22Rv1 (cell line): ENCODE measurements around the gene FHOD3.

Source experiments
- H3K27ac ChIP-seq: fragments of 450-650 bp; 2 replicates; pipeline ENCODE4 v1.5.1; 2017
- CTCF ChIP-seq: fragments of 450-650 bp; IDR thresholded peaks from 2 replicates; pipeline ENCODE4 v1.5.1; 2017; ENCODE audit warnings: mild to moderate bottlenecking
- ZFX ChIP-seq: fragments of 450-650 bp; IDR thresholded peaks from 2 replicates; pipeline ENCODE4 v1.6.1; 2017; ENCODE audit warnings: antibody characterized with exemption, borderline replicate concordance

FHOD3 gene

GRCh38 chr18:36295214-36295613, 2.3 kb upstream of the FHOD3 start:
- no peak for TF ChIP-seq ZFX
- TF ChIP-seq CTCF: no peak
- no peak overlapping the region for H3K27ac ChIP-seq

- peak overlapping the region; percentile 75 for H3K27ac ChIP-seq
- TF ChIP-seq ZFX (no peak), CTCF (no peak)
Measured at GRCh38 chr18:36295880-36296301, 1.6 kb upstream of the FHOD3 start.

GRCh38 chr18:36296650-36297416, 680 bp upstream of the FHOD3 start:
- TF ChIP-seq ZFX (no peak), CTCF (peak; percentile 75)
- H3K27ac ChIP-seq: peak overlapping the region; percentile 75

GRCh38 chr18:36298126-36298741, 721 bp downstream of the FHOD3 start:
- no peak overlapping the region for H3K27ac ChIP-seq
- TF ChIP-seq CTCF (no peak), ZFX (no peak)

GRCh38 chr18:36299015-36299414, 1.5 kb downstream of the FHOD3 start:
- H3K27ac ChIP-seq: no peak overlapping the region

GRCh38 chr18:36300211-36300610, 2.7 kb downstream of the FHOD3 start:
- no peak overlapping the region for H3K27ac ChIP-seq
- TF ChIP-seq ZFX: no peak
- no peak for TF ChIP-seq CTCF

More at GRCh38 chr18:36299015-36299414, 1.5 kb downstream of the FHOD3 start:
- no peak for TF ChIP-seq CTCF

- TF ChIP-seq ZFX (no peak), CTCF (no peak)
- H3K27ac ChIP-seq: no peak overlapping the region
Measured at GRCh38 chr18:36301884-36302283, 4.4 kb downstream of the FHOD3 start.
